GM12875 (cell line): ENCODE results near the gene BTBD16.
A peak's percentile ranks its signal among the peaks of the same experiment; 100 is the strongest.

Source experiments
- H3K4me3 ChIP-seq: one replicate; pipeline ENCODE4 v1.5.1; 2011; ENCODE audit warnings: low read depth, low read length, control low read depth
- TF ChIP-seq, protein P1 (sequence below): IDR thresholded peaks from 2 replicates; pipeline ENCODE4 v1.5.1; 2011; ENCODE audit warnings: low read depth, mild to moderate bottlenecking, control low read depth, inconsistent platforms, low read length, moderate library complexity, borderline replicate concordance; ENCODE audit not compliant: insufficient read depth

Gene BTBD16

DNA sequence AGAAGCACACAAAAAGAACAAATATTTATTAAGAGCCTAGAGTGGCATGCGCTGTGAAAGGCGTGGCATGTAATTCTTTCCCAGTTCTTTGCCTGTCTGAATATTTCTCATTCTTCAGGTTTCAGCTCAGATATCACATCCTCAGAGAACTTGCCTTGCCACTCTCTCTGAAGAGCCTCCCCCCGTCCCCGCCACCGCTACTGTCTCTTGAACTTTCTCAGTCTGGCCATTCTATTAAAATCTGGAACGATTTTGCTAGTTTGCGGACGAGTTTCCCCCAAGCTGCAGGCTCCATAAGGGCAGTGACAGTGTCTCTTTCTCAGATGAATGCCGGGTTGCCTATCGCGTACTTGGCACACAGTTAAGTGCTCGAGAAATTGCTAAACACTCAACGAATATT, 102.6 kb downstream of the BTBD16 start:
- TF ChIP-seq, protein P1, sequence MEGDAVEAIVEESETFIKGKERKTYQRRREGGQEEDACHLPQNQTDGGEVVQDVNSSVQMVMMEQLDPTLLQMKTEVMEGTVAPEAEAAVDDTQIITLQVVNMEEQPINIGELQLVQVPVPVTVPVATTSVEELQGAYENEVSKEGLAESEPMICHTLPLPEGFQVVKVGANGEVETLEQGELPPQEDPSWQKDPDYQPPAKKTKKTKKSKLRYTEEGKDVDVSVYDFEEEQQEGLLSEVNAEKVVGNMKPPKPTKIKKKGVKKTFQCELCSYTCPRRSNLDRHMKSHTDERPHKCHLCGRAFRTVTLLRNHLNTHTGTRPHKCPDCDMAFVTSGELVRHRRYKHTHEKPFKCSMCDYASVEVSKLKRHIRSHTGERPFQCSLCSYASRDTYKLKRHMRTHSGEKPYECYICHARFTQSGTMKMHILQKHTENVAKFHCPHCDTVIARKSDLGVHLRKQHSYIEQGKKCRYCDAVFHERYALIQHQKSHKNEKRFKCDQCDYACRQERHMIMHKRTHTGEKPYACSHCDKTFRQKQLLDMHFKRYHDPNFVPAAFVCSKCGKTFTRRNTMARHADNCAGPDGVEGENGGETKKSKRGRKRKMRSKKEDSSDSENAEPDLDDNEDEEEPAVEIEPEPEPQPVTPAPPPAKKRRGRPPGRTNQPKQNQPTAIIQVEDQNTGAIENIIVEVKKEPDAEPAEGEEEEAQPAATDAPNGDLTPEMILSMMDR = no peak
- no peak overlapping the region for H3K4me3 ChIP-seq

DNA sequence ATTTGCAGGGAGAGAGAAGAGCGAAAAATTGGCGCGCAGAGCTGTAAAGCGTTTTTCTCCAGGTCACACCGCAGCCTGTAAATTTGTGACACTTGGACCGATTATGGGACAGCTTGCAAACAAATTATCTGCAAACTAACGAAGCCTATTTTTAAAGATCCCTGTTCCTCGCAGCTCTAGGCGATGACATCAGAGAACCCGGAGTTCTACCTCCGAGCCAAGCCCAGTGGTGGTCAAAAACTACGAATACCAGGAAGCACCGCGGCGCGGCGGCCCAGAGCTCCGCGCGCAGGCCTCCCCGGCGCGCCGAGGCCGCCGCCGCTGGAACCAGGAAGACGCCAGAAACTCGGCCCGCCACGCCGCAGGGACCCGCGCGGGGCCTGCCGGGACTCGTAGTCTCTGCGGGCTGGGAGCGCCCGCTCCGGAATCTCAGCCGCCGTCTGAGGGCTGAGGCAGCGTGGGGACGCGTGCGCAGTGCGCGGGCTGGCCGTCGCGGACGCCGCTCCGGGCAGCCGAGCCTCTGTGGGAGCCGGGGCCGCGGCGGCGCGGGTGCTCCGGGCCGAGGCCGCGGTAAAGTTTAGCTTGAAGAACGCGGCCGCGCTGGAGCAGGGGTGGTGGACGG, 103.3 kb downstream of the BTBD16 start, which contains the start of gene PLEKHA1:
Gene PLEKHA1, plus strand, starts transcription at position 472 of the 622 bp plus-strand sequence. CDS start 18,493 bp downstream, outside the sequence.
- H3K4me3 ChIP-seq = peak within 1 kb of the TSS; percentile 17
- TF ChIP-seq, protein P1 = no peak

DNA sequence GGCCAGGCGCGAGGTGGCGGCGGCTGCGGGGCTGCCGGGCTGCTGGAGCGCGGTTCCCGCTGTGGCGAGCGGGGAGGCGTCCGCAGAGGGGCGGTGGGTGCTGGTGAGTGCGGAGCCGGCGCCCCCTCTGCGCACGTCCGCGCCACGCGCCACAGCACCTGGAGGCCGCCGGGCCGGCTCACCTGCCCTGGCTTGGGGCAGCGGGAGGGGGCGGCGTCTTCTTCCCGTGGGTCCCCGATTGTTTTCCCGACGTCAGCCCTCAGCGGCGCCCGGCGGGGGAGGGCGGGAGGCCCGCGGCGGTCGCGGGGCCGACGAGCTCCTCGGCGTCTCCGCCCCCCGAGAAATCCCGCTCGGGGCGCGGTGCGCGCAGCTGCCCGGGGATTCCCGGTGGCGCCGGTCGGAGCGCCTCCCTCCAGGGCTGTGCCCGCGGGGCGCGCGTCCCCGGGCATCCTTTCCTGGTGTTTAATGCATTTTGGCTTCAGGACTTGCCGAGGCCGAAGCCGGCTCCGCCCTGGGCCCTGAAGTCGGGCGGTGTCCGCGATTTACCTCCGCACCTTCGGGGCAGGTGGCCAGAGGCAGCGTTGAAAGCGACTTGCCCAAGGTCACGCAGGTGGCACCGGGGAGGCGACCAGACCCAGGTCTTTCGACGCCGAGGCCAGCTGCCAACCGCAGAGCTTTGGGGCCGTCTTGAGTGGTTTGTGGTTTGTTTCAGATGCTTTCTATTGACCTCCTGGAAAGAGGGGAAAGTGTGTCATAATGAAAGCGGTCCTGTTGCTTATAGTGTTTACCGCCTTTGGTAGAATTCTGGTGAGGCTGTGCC, 104.0 kb downstream of the BTBD16 start:
- peak overlapping the region; percentile 17 for H3K4me3 ChIP-seq
- TF ChIP-seq, protein P1 = no peak

DNA sequence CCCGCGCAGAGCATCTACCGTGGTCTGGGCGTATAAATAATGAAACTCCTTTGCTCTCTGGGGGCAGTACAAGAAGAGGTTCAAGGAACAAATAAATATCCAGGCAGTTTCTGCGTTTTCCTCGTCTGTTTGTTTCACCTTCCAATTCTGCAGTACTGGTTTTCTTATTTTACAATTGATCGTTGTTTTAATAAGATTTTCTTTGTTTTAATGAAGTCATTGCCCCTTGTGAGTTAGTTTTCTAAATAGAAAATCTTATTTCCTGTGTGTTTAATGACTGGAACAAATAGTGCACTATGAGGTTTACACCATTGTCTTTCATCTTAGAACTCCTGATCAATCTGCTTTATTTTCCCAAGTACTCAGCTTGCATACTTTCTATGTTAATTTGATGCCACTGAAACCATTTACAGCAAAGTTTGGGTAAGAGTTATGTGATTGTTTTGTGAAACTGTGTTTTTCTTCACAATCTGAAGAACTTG, 104.6 kb downstream of the BTBD16 start:
- H3K4me3 ChIP-seq = no peak overlapping the region
- TF ChIP-seq, protein P1 = no peak

DNA sequence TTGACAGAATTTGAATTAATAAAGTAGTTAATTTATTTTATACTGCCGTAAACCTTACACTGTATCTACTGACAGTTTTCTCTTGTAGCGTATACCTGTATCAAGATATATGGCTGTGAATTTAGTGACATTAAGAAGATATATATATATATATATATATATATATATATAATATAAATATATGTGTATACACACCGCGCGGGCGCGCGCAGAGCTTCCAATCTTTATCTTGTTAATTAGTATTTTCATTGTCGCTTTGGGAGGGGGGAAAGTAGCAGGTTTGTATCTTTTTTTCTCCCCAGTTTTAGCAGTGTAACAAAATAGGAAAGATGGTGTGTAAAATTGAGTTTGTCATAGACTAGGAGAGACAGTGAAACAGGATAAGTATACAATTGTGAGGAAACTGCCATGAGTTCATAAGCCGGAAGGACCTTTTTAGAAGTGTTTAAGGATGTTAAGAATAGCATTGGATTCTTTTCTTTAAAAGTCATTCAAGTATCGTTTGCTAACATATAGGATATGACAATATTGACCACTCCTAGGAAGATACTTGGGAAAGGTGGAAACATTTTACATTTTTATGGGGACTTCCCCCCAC, 105.4 kb downstream of the BTBD16 start:
- no peak overlapping the region for H3K4me3 ChIP-seq
- TF ChIP-seq, protein P1 = no peak

DNA sequence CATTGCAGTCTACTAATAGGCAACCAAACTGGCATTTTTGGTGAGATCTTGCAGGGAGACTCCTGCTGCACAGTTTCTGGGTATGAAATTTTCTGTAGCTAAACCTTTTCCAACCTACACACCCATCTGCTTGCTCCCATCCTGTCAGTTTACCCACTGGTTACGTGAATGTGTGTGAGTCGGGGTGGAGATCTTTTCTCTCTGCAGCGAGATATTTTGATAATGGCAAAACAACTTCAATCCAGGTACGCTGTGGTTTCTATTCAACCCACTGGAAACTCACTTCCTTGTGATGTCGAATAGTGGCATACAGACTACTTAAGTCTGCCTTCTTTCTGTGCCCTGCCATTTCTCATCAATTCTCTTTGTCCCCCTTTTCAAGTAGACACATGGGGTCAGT, 107.9 kb downstream of the BTBD16 start:
- H3K4me3 ChIP-seq = no peak overlapping the region
- TF ChIP-seq, protein P1 = no peak
